Osteocyte (in vitro differentiated cells): ENCODE measurements around the gene SNAPC2. TPM values are rescaled to one million over a fixed set of nuclear protein-coding genes. Genes with fewer than 3 reads are reported as not detected.

Experiments
- DNase-seq: peaks from one replicate; pipeline ENCODE4 v3.0.0; 2021; ENCODE audit warnings: mixed read lengths; ENCODE audit not compliant: unreplicated experiment; ENCODE audit errors: extremely low spot score
- H3K27ac Mint-ChIP-seq: one replicate; pipeline ENCODE4 v1.8.0; 2021; ENCODE audit warnings: mild to moderate bottlenecking, mixed read lengths; ENCODE audit not compliant: unreplicated experiment
- H3K27me3 Mint-ChIP-seq: one replicate; pipeline ENCODE4 v1.8.0; 2021; ENCODE audit warnings: mixed read lengths; ENCODE audit not compliant: unreplicated experiment
- H3K36me3 Mint-ChIP-seq: one replicate; pipeline ENCODE4 v1.8.0; 2021; ENCODE audit warnings: mixed read lengths; ENCODE audit not compliant: unreplicated experiment
- H3K4me1 Mint-ChIP-seq: one replicate; pipeline ENCODE4 v1.8.0; 2021; ENCODE audit warnings: mixed read lengths; ENCODE audit not compliant: unreplicated experiment
- H3K4me3 Mint-ChIP-seq: one replicate; pipeline ENCODE4 v1.8.0; 2021; ENCODE audit warnings: mild to moderate bottlenecking, moderate library complexity, mixed read lengths; ENCODE audit not compliant: unreplicated experiment
- H3K9me3 Mint-ChIP-seq: one replicate; pipeline ENCODE4 v1.8.0; 2021; ENCODE audit warnings: mixed read lengths; ENCODE audit not compliant: unreplicated experiment
- CTCF ChIP-seq: fragments of 200-600 bp; sonication (generic); IDR thresholded peaks from 2 replicates; pipeline ENCODE4 v1.5.0; 2021; ENCODE audit warnings: antibody characterized with exemption, mild to moderate bottlenecking, moderate library complexity
- total RNA-seq: library from RNA; stranded (reverse); gene quantifications from 2 replicates; pipeline ENCODE4 v1.2.1, GENCODE V29; 2021

Gene SNAPC2
- total RNA-seq, 1 donor from 2014 or later, result 19.6 TPM

- Mint-ChIP-seq H3K27me3 (no peaks in the 10 kb centered on the region), H3K27ac (no peak overlapping the region), H3K9me3 (no peaks in the 10 kb centered on the region), H3K4me1 (peaks cover 15% of the 10 kb centered on the region), H3K36me3 (peaks cover 15% of the 10 kb centered on the region), H3K4me3 (no peak overlapping the region)
- TF ChIP-seq CTCF, result no peak
- DNase-seq, result no peak
Measured at GRCh38 chr19:7909471-7910067, 10.6 kb upstream of the SNAPC2 start.

- Mint-ChIP-seq H3K27me3 (peaks cover 2% of the 10 kb centered on the region), H3K9me3 (no peaks in the 10 kb centered on the region), H3K4me1 (peaks cover 9% of the 10 kb centered on the region), H3K27ac (no peak overlapping the region), H3K36me3 (peaks cover 15% of the 10 kb centered on the region), H3K4me3 (no peak overlapping the region)
- DNase-seq, result no peak
- no peak for TF ChIP-seq CTCF
Measured at GRCh38 chr19:7910321-7911161, 9.6 kb upstream of the SNAPC2 start.

- H3K9me3 Mint-ChIP-seq, result no peaks in the 10 kb centered on the region
- no peak overlapping the region for H3K4me3 Mint-ChIP-seq
- TF ChIP-seq CTCF, result no peak
- no peak for DNase-seq
- no peak overlapping the region for H3K27ac Mint-ChIP-seq
- peaks cover 6% of the 10 kb centered on the region for H3K4me1 Mint-ChIP-seq
- H3K27me3 Mint-ChIP-seq, result peaks cover 2% of the 10 kb centered on the region
- peaks cover 15% of the 10 kb centered on the region for H3K36me3 Mint-ChIP-seq
Measured at GRCh38 chr19:7911508-7912143, 8.5 kb upstream of the SNAPC2 start.

GRCh38 chr19:7912144-7912696 is 7.9 kb upstream of the SNAPC2 start:
- H3K36me3 Mint-ChIP-seq, result peaks cover 15% of the 10 kb centered on the region
- no peak for TF ChIP-seq CTCF
- H3K9me3 Mint-ChIP-seq, result no peaks in the 10 kb centered on the region
- peaks cover 6% of the 10 kb centered on the region for H3K27me3 Mint-ChIP-seq
- peaks cover 6% of the 10 kb centered on the region for H3K4me1 Mint-ChIP-seq
- no peak for DNase-seq
- H3K4me3 Mint-ChIP-seq, result no peak overlapping the region
- no peak overlapping the region for H3K27ac Mint-ChIP-seq
